Ishikawa (cell line): ENCODE measurements around the gene PSTPIP2.

Experiments used
- RAD21 ChIP-seq: IDR thresholded peaks from 2 replicates; pipeline ENCODE4 v1.6.1; 2012; ENCODE audit warnings: low read depth
- TCF12 ChIP-seq: IDR thresholded peaks from 2 replicates; pipeline ENCODE4 v1.6.1; 2012; ENCODE audit warnings: low read depth

DNA sequence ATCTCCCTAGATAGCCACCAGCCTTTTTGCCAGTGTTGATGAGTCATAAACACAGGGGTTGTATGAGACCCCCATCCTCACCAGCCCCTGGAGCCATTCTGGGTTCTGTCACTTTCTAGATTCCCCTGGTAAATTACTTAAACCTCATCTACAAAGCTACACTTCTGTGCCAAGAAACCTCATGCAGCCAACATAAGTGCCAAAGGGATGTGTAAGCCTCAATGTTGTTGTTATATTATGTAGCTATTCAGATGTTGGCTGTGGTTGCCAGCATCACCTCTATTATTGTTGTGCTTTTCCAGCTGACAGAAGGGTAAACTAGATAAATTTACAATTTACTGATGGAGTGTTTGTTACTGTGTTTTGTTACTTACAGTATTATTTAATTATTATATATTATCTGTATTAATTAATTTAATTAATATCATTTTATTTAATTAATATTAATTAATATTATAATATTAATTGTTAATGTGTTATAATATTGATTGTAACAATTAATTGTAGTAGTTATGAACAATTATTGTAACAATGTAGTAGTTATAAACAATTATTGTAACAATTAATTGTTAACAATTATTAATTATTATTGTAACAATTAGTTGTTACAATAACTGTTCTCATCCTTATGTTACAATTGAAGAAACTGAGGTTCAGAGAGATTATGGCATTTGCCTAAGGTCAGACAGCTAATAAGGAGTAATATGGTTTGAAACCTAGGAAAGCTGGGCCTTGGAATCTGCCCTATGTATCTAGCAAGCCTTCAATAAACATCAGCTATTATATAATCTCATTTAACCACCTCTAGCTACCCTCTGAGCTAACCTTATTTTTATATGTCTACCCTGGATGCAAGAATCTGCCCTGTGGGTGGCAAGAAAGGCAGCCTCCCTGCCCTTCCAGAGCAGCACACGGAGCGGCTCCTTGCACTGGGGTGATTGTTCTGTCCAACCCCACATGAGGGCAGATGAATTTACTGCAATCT is 36.1 kb downstream of the PSTPIP2 start:
- TF ChIP-seq RAD21 = no peak
- TF ChIP-seq TCF12 = no peak
